ENCODE data around the gene COL4A6. TPM values are rescaled to one million over a fixed set of nuclear protein-coding genes. Genes with fewer than 3 reads are reported as not detected.

The COL4A6 gene
- total and polyA plus RNA-seq, 2 of the 4 experiments (the other 2 are of a cell fraction), result 0.36 to 0.74 TPM

- peak overlapping the region; percentile 39; the same call in 1 of the 2 replicates for H3K9ac ChIP-seq (ENCODE audit: low read depth, low read length)
- ChIA-PET POLR2A (ENCODE audit: unreplicated experiment) (no interaction called here), CTCF (no interaction called here)
- 0 out of 2 replicates have a peak overlapping the region, but pooled peaks have one; percentile 23 for H3K14ac ChIP-seq (replicated peaks; ENCODE audit: low read depth, low read length)
- in situ Hi-C loops (cut with MboI; ENCODE audit: low sequenced_read_pairs), result no loop called here
- H3K23ac ChIP-seq (ENCODE audit: low read depth, low read length), result peak overlapping the region; percentile 37; the same call in 1 of the 2 replicates
- H2AFZ ChIP-seq (replicated peaks; ENCODE audit: low read length, poor library complexity), result peak overlapping the region; percentile 79
- 0 out of 4 replicates have a peak, but pooled peaks cover 0 to 3% of the 10 kb centered on the region in 2 experiments for H3K79me1 ChIP-seq (ENCODE audit: low read depth in 1 of 2, low read length in 2 of 2)
- intact Hi-C loops (cut with micrococcal nuclease), result loop anchor here (2.0 kb wide), 1 partner anchor 213 kb away; no protein-coding TSS in a partner anchor
- H2BK120ac ChIP-seq (ENCODE audit: low read depth, low read length), result 0 out of 2 replicates have a peak overlapping the region, but pooled peaks have one; percentile 26
- no peaks in the 10 kb centered on the region for H3K36me3 ChIP-seq (ENCODE audit: control insufficient read depth, insufficient read depth, low read length)
- dilution Hi-C loops (cut with HindIII; ENCODE audit: low sequenced_read_pairs, unreplicated experiment), result no loop called here
- 0 out of 2 replicates have a peak overlapping the region, but pooled peaks have one; percentile 9 for H3K27ac ChIP-seq (ENCODE audit: insufficient read depth, low read length)
- H4K91ac ChIP-seq (ENCODE audit: insufficient read depth, low read depth, low read length), result no peak overlapping the region
- H2BK5ac ChIP-seq (ENCODE audit: low read depth, low read length, poor library complexity, severe bottlenecking), result no peak overlapping the region
- ATAC-seq (ENCODE audit: low read depth) (no peak), DNase-seq (no peak)
- H3K27me3 ChIP-seq (ENCODE audit: control insufficient read depth, insufficient read depth, low read length), result peaks cover 5% of the 10 kb centered on the region
- TF ChIP-seq ELK1 (IDR thresholded peaks at IDR 0.05; ENCODE audit: borderline replicate concordance, low read depth, low read length) (no peak), RAD21 (IDR thresholded peaks at IDR 0.05; ENCODE audit: low read length) (no peak), CEBPB (IDR thresholded peaks at IDR 0.05; ENCODE audit: low read depth, low read length) (no peak), CHD1 (IDR thresholded peaks at IDR 0.05; ENCODE audit: low read depth, low read length) (no peak), FOS (IDR thresholded peaks at IDR 0.05; ENCODE audit: low read depth, low read length) (no peak), MAFK (IDR thresholded peaks at IDR 0.05; ENCODE audit: low read depth, low read length) (no peak), BHLHE40 (IDR thresholded peaks at IDR 0.05; ENCODE audit: low read depth, low read length) (no peak), MXI1 (IDR thresholded peaks at IDR 0.05; ENCODE audit: borderline replicate concordance, low read depth, low read length) (no peak), NFE2L2 (IDR thresholded peaks at IDR 0.05; ENCODE audit: low read depth, low read length) (no peak), USF2 (IDR thresholded peaks at IDR 0.05; ENCODE audit: low read depth, low read length) (no peak), SMC3 (IDR thresholded peaks at IDR 0.05; ENCODE audit: low read depth, low read length) (no peak), CTCF (conservative IDR thresholded peaks at IDR 0.05; ENCODE audit: low read depth, low read length) (no peak), MAZ (IDR thresholded peaks at IDR 0.05; ENCODE audit: borderline replicate concordance, low read depth, low read length) (no peak)
- H4K5ac ChIP-seq (ENCODE audit: low read depth, low read length), result no peak overlapping the region
- H3K18ac ChIP-seq (ENCODE audit: low read depth, low read length), result no peak overlapping the region
- H3K4me1 ChIP-seq (ENCODE audit: control insufficient read depth, insufficient read depth, low read length), result no peaks in the 10 kb centered on the region
- no CpG with 5 or more reads among the region's 20 CpGs for WGBS, 2 experiments (ENCODE audit: extremely low coverage in 2 of 2, insufficient read length in 1 of 2)
- peak overlapping the region; percentile 16; the same call in 1 of the 2 replicates for H3K4ac ChIP-seq (ENCODE audit: low read depth, low read length)
- no peaks in the 10 kb centered on the region for H3K9me3 ChIP-seq (ENCODE audit: control insufficient read depth, insufficient read depth, low read length)
- no peak overlapping the region for H2BK15ac ChIP-seq (ENCODE audit: low read depth, low read length)
- H2BK20ac ChIP-seq (ENCODE audit: low read depth, low read length), result no peak overlapping the region
- H2AK5ac ChIP-seq (ENCODE audit: low read depth, low read length), result no peak overlapping the region
- peak overlapping the region; percentile 32 for H3K4me3 ChIP-seq (ENCODE audit: insufficient read depth, low read depth, low read length)
- H4K8ac ChIP-seq (ENCODE audit: low read depth in 2 of 2, low read length in 2 of 2), result no peak overlapping the region; a peak in 1 of 4 replicates
- H4K20me1 ChIP-seq (ENCODE audit: insufficient read depth, low read length), result no peaks in the 10 kb centered on the region
- peak overlapping the region; percentile 66 for H3K4me2 ChIP-seq (ENCODE audit: low read depth, low read length)
- H3K9me1 ChIP-seq (ENCODE audit: insufficient read depth, low read length), result no peaks in the 10 kb centered on the region
- no TSS peak for BruUV-seq (replicated peaks)
- no peak overlapping the region for H2AK9ac ChIP-seq (replicated peaks; ENCODE audit: low read depth, low read length, poor library complexity)
- H3K56ac ChIP-seq (ENCODE audit: extremely low read depth, insufficient read depth, low read length), result no peak overlapping the region
Measured at GRCh38 chrX:108437349-108438109, 693 bp downstream of the COL4A6 start.
